ENCODE results near the gene NR2C2. TPM values are rescaled to one million over a fixed set of nuclear protein-coding genes. Genes with fewer than 3 reads are reported as not detected.

NR2C2 gene
- total and polyA plus RNA-seq, 4 donors = 3.3 to 21.8 (median 14.5) TPM

GRCh38 chr3:14914779-14915117 lies 32.6 kb upstream of the NR2C2 start:
- no peaks in the 10 kb centered on the region for H3K36me3 ChIP-seq (ENCODE audit: control insufficient read depth in 4 of 4, insufficient read depth in 3 of 4, low read depth in 1 of 4, low read length in 3 of 4)
- TF ChIP-seq CTCF (IDR thresholded peaks at IDR 0.05; ENCODE audit: low read depth, low read length, missing input control) = no peak
- TF ChIP-seq ZBTB33 (IDR thresholded peaks at IDR 0.05) = no peak
- peak; percentile 69 to 71 for TF ChIP-seq RXRA (IDR thresholded peaks at IDR 0.05)
- no peak for TF ChIP-seq YY1 (IDR thresholded peaks at IDR 0.05)
- TF ChIP-seq RAD21 (IDR thresholded peaks at IDR 0.05) = peak in 1 of 2 donors; percentile 46
- TF ChIP-seq SP1 (IDR thresholded peaks at IDR 0.05) = peak; percentile 37
- TF ChIP-seq HNF4A (conservative IDR thresholded peaks at IDR 0.05) = peak; percentile 29 to 62
- H3K4me1 ChIP-seq (ENCODE audit: control insufficient read depth in 4 of 4, insufficient read depth in 4 of 4, low read length in 3 of 4) = peaks cover 6 to 24% (median 16%) of the 10 kb centered on the region in 4 donors
- H3K4me3 ChIP-seq (ENCODE audit: low read depth in 1 of 3, low read length in 3 of 3) = no peak overlapping the region
- no peak overlapping the region for H3K9ac ChIP-seq (ENCODE audit: low read depth in 1 of 2, low read length in 2 of 2)
- 36% methylated on average over 6 of the region's 6 CpGs for WGBS
- peak overlapping the region in 1 of 2 donors; percentile 27 for H3K27ac ChIP-seq (ENCODE audit: low read depth in 1 of 2, low read length in 2 of 2)
- H3K9me3 ChIP-seq (ENCODE audit: control insufficient read depth in 4 of 4, low read length in 3 of 4) = no peaks in the 10 kb centered on the region
- no peak for DNase-seq (ENCODE audit: low spot score)
- no peaks in the 10 kb centered on the region for H3K27me3 ChIP-seq (ENCODE audit: control insufficient read depth in 4 of 4, insufficient read depth in 4 of 4, low read length in 3 of 4)

- no peak for DNase-seq (ENCODE audit: low spot score)
- Histone ChIP-seq H3K9me3 (ENCODE audit: control insufficient read depth in 4 of 4, low read length in 3 of 4) (no peaks in the 10 kb centered on the region), H3K4me1 (ENCODE audit: control insufficient read depth in 4 of 4, insufficient read depth in 4 of 4, low read length in 3 of 4) (peaks cover 6 to 24% (median 16%) of the 10 kb centered on the region in 4 donors), H3K4me3 (ENCODE audit: low read depth in 1 of 3, low read length in 3 of 3) (no peak overlapping the region), H3K27me3 (ENCODE audit: control insufficient read depth in 4 of 4, insufficient read depth in 4 of 4, low read length in 3 of 4) (no peaks in the 10 kb centered on the region), H3K36me3 (ENCODE audit: control insufficient read depth in 4 of 4, insufficient read depth in 3 of 4, low read depth in 1 of 4, low read length in 3 of 4) (no peaks in the 10 kb centered on the region), H3K27ac (ENCODE audit: low read depth in 1 of 2, low read length in 2 of 2) (no peak overlapping the region), H3K9ac (ENCODE audit: low read depth in 1 of 2, low read length in 2 of 2) (no peak overlapping the region)
- TF ChIP-seq RAD21 (IDR thresholded peaks at IDR 0.05) (peak; percentile 65 to 74), CTCF (IDR thresholded peaks at IDR 0.05; ENCODE audit: low read depth, low read length, missing input control) (peak; percentile 17), TAF1 (conservative IDR thresholded peaks at IDR 0.05) (no peak)
- 86% methylated on average over 3 of the region's 3 CpGs for WGBS
Measured at GRCh38 chr3:14915636-14916222, 31.7 kb upstream of the NR2C2 start.

GRCh38 chr3:14918356-14918860 lies 29.0 kb upstream of the NR2C2 start:
- 83% methylated on average over 13 of the region's 13 CpGs for WGBS
- TF ChIP-seq JUND (IDR thresholded peaks at IDR 0.05) (no peak), FOXA2 (IDR thresholded peaks at IDR 0.05) (no peak), REST (IDR thresholded peaks at IDR 0.05) (no peak), ZBTB33 (IDR thresholded peaks at IDR 0.05) (no peak), FOXA1 (IDR thresholded peaks at IDR 0.05) (no peak), RAD21 (IDR thresholded peaks at IDR 0.05) (no peak), GABPA (IDR thresholded peaks at IDR 0.05 in 1 of 2, conservative IDR thresholded peaks at IDR 0.05 in 1 of 2) (no peak), HNF4G (IDR thresholded peaks at IDR 0.05) (no peak), YY1 (IDR thresholded peaks at IDR 0.05) (no peak)
- Histone ChIP-seq H3K9ac (ENCODE audit: low read depth in 1 of 2, low read length in 2 of 2) (no peak overlapping the region), H3K36me3 (ENCODE audit: control insufficient read depth in 4 of 4, insufficient read depth in 3 of 4, low read depth in 1 of 4, low read length in 3 of 4) (no peaks in the 10 kb centered on the region), H3K4me3 (ENCODE audit: low read depth in 1 of 3, low read length in 3 of 3) (no peak overlapping the region), H3K9me3 (ENCODE audit: control insufficient read depth in 4 of 4, low read length in 3 of 4) (no peaks in the 10 kb centered on the region), H3K27me3 (ENCODE audit: control insufficient read depth in 4 of 4, insufficient read depth in 4 of 4, low read length in 3 of 4) (no peaks in the 10 kb centered on the region), H3K4me1 (ENCODE audit: control insufficient read depth in 4 of 4, insufficient read depth in 4 of 4, low read length in 3 of 4) (peaks cover 6 to 22% (median 16%) of the 10 kb centered on the region in 4 donors), H3K27ac (ENCODE audit: low read depth in 1 of 2, low read length in 2 of 2) (no peak overlapping the region)
- no peak for DNase-seq (ENCODE audit: low spot score)
